B cell (primary cell): Measurements from ENCODE around the gene CLP1. TPM values are rescaled to one million over a fixed set of nuclear protein-coding genes. Genes with fewer than 3 reads are reported as not detected.
A peak's percentile ranks its signal among the peaks of the same experiment; 100 is the strongest.

Experiments
- ATAC-seq: fragments of 200-7000 bp; cut with Tn5 transposase; one replicate; pipeline ENCODE4 v1.10.0; 2021; ENCODE audit warnings: low read depth, mild to moderate bottlenecking, moderate number of reproducible peaks, moderate library complexity
- CTCF ChIA-PET: fragments of 350-600 bp; sonication (Branson Sonifier 250); formaldehyde crosslinking; loops from one replicate; lab custom pipeline; 2021; ENCODE audit warnings: antibody characterized with exemption, inconsistent platforms; lab: Charles Lee
- POLR2A ChIA-PET: fragments of 350-600 bp; sonication (Branson Sonifier 250); formaldehyde crosslinking; loops from one replicate; lab custom pipeline; 2021; ENCODE audit warnings: antibody characterized with exemption; lab: Charles Lee
- DNase-seq: peaks from one replicate; pipeline ENCODE4 v3.0.0; 2013
- H2AFZ ChIP-seq: 2 replicates; pipeline ENCODE4 v1.6.1; 2012; ENCODE audit warnings: mild to moderate bottlenecking, low read depth, low read length; ENCODE audit not compliant: insufficient read depth, poor library complexity, severe bottlenecking
- H3K27ac ChIP-seq, 2 donors: 1 replicate in 1 of 2; 2 replicates in 1 of 2; pipeline ENCODE4 v1.5.1; 2012 to 2013; ENCODE audit warnings: low read length in 2 of 2, mild to moderate bottlenecking in 2 of 2, moderate library complexity in 1 of 2
- H3K27me3 ChIP-seq, 4 experiments: fragments of 200-600 bp in 1 of 4; sonication (generic) in 1 of 4; replicated peaks in 1 of 4; 1 replicate in 2 of 4; 2 replicates in 2 of 4; pipeline versions ENCODE4 v1.6.1 to v1.7.0; 2013 to 2016; ENCODE audit warnings: low read length in 3 of 4, mild to moderate bottlenecking in 2 of 4, mixed read lengths in 1 of 4, moderate library complexity in 1 of 4; ENCODE audit not compliant: insufficient read depth in 4 of 4, control insufficient read depth in 3 of 4; ENCODE audit errors: control extremely low read depth in 1 of 4
- H3K36me3 ChIP-seq, 2 experiments: replicated peaks in 1 of 2; 1 replicate in 1 of 2; 2 replicates in 1 of 2; pipeline versions ENCODE4 v1.6.1 to v1.7.1; 2013; ENCODE audit warnings: low read length in 1 of 2; ENCODE audit not compliant: insufficient read depth in 2 of 2, control insufficient read depth in 1 of 2; ENCODE audit errors: control extremely low read depth in 1 of 2, extremely low read depth in 1 of 2
- H3K4me1 ChIP-seq, 2 donors: fragments of 200-600 bp in 1 of 2; sonication (generic) in 1 of 2; 1 replicate in 1 of 2; 2 replicates in 1 of 2; pipeline versions ENCODE4 v1.5.1 to v1.6.1; 2013 to 2017; ENCODE audit warnings: low read length in 2 of 2; ENCODE audit not compliant: control insufficient read depth in 2 of 2, insufficient read depth in 2 of 2
- H3K4me2 ChIP-seq: replicated peaks from 2 replicates; pipeline ENCODE3; 2012; ENCODE audit warnings: mild to moderate bottlenecking, low read depth, low read length; ENCODE audit not compliant: poor library complexity, severe bottlenecking
- H3K4me3 ChIP-seq, 5 experiments: fragments of 200-600 bp in 1 of 5; sonication (generic) in 1 of 5; 1 replicate in 3 of 5; 2 replicates in 2 of 5; pipeline versions ENCODE4 v1.5.1 to v1.7.0; 2011 to 2016; ENCODE audit warnings: low read length in 4 of 5, mild to moderate bottlenecking in 4 of 5, low read depth in 2 of 5, control low read depth in 1 of 5, moderate library complexity in 1 of 5; ENCODE audit not compliant: insufficient read depth in 1 of 5; ENCODE audit errors: control extremely low read depth in 1 of 5, extremely low read depth in 1 of 5
- H3K79me2 ChIP-seq: fragments of 200-600 bp; sonication (generic); one replicate; pipeline ENCODE4 v1.6.0; 2016; ENCODE audit warnings: low read length; ENCODE audit not compliant: control insufficient read depth, insufficient read depth
- H3K9ac ChIP-seq: fragments of 200-600 bp; sonication (generic); 2 replicates; pipeline ENCODE4 v1.6.1; 2017; ENCODE audit warnings: mild to moderate bottlenecking, low read length, moderate library complexity
- H3K9me3 ChIP-seq, 3 donors: one replicate each; pipeline versions ENCODE4 v1.6.1 to v1.7.1; 2013; ENCODE audit warnings: low read length in 2 of 3; ENCODE audit not compliant: control insufficient read depth in 2 of 3, insufficient read depth in 1 of 3; ENCODE audit errors: control extremely low read depth in 1 of 3
- H4K20me1 ChIP-seq: 2 replicates; pipeline ENCODE4 v1.6.0; 2012; ENCODE audit warnings: mild to moderate bottlenecking, low read length; ENCODE audit not compliant: insufficient read depth, control insufficient read depth, poor library complexity, severe bottlenecking
- H3K27ac Mint-ChIP-seq: one replicate; pipeline ENCODE4 v1.8.0; 2021; ENCODE audit warnings: mixed read lengths
- H3K27me3 Mint-ChIP-seq: one replicate; pipeline ENCODE4 v1.8.0; 2021; ENCODE audit warnings: mixed read lengths
- H3K4me1 Mint-ChIP-seq: one replicate; pipeline ENCODE4 v1.8.0; 2021; ENCODE audit warnings: mixed read lengths
- H3K4me3 Mint-ChIP-seq: one replicate; pipeline ENCODE4 v1.8.0; 2021; ENCODE audit warnings: mixed read lengths
- H3K9me3 Mint-ChIP-seq: one replicate; pipeline ENCODE4 v1.8.0; 2022; ENCODE audit warnings: mixed read lengths; ENCODE audit not compliant: insufficient read depth
- CTCF ChIP-seq: fragments of 200-600 bp; IDR thresholded peaks from one replicate; pipeline ENCODE4 v1.8.0; 2022; ENCODE audit warnings: antibody characterized with exemption, mild to moderate bottlenecking
- EZH2 ChIP-seq: IDR thresholded peaks from 2 replicates; pipeline ENCODE4 v1.6.1; 2012; ENCODE audit warnings: borderline replicate concordance, low read depth, mild to moderate bottlenecking, moderate library complexity, low read length; ENCODE audit not compliant: insufficient read depth, poor library complexity, severe bottlenecking
- WGBS: methylation state at CpG from one replicate; pipeline ENCODE4 v1.1.5; 2013; ENCODE audit warnings: missing lambda C conversion rate; ENCODE audit not compliant: insufficient coverage; 5-methylcytosine and 5-hydroxymethylcytosine counted together
- intact Hi-C: fragments of 100-400 bp; cut with micrococcal nuclease; formaldehyde crosslinking; loops from one replicate; pipeline ENCODE4 v1.10.0; 2022
- polyA minus RNA-seq: library from RNA; depleted of rRNA, polyadenylated mRNA; stranded (reverse); fragments of >200 nt; gene quantifications from 2 replicates; pipeline ENCODE4 v1.2.3, GENCODE V29; 2012
- polyA plus RNA-seq: library from polyadenylated mRNA; depleted of rRNA; stranded (reverse); fragments of >200 nt; gene quantifications from 2 replicates; pipeline ENCODE4 v1.2.3, GENCODE V29; 2012
- total RNA-seq, 2 donors: library from RNA; stranded (reverse); fragments of 120-200 nt in 1 of 2; gene quantifications; 1 replicate in 1 of 2; 2 replicates in 1 of 2; pipeline versions ENCODE4 v1.2.3 to v1.2.4, GENCODE V29; 2013 to 2022

The CLP1 gene
- total RNA-seq (15.5 and 15.8 TPM in 2 replicates), polyA plus RNA-seq (6.0 and 9.5 TPM in 2 replicates), polyA minus RNA-seq (8.3 and 9.2 TPM in 2 replicates)
- 13.7 TPM for total RNA-seq (2013)

- H3K4me1 Mint-ChIP-seq = peaks cover 28% of the 10 kb centered on the region
- ATAC-seq = peak; percentile 97
- H3K36me3 ChIP-seq = peaks cover 5 to 30% of the 10 kb centered on the region in 2 experiments
- H3K27ac Mint-ChIP-seq = peak within 1 kb of the TSS; percentile 94
- ChIA-PET CTCF (interaction anchor here (0.6 to 1.9 kb wide), 10 partner anchors 9 to 175 kb away, joined by 3 to 9 read pairs (median 4); partner anchors contain the start of gene UBE2L6), POLR2A (interaction anchor here (0.6 to 2.6 kb wide), 6 partner anchors 10 to 333 kb away, joined by 3 to 22 read pairs (median 3); partner anchors contain the start of genes SSRP1 and ZDHHC5)
- TF ChIP-seq CTCF = no peak
- no peak for TF ChIP-seq EZH2
- no peaks in the 10 kb centered on the region for H3K27me3 Mint-ChIP-seq
- H2AFZ ChIP-seq = peak within 1 kb of the TSS; percentile 87
- H4K20me1 ChIP-seq = peaks cover 8% of the 10 kb centered on the region
- DNase-seq = peak; percentile 98
- peaks cover 39% of the 10 kb centered on the region for H3K79me2 ChIP-seq
- H3K27ac ChIP-seq = peak within 1 kb of the TSS; percentile 77 to 92
- peak within 1 kb of the TSS; percentile 94 for H3K4me3 Mint-ChIP-seq
- H3K9ac ChIP-seq = peak within 1 kb of the TSS; percentile 86
- H3K4me3 ChIP-seq = peak within 1 kb of the TSS; percentile 68 to 95 (median 92)
- H3K4me2 ChIP-seq = peak within 1 kb of the TSS; percentile 80
- no peaks in the 10 kb centered on the region for H3K27me3 ChIP-seq
- H3K9me3 Mint-ChIP-seq = no peaks in the 10 kb centered on the region
- no peaks in the 10 kb centered on the region for H3K9me3 ChIP-seq
- intact Hi-C loops = loop anchor here (1.0 to 2.0 kb wide), 6 partner anchors 10 to 921 kb away; partner anchors contain the start of genes MED19, SELENOH, TIMM10 and TMX2
- WGBS = 1% methylated on average over 45 of the region's 45 CpGs
- peaks cover 8 to 14% of the 10 kb centered on the region in 2 donors for H3K4me1 ChIP-seq
Observed at GRCh38 chr11:57657194-57658022, at the start of gene CLP1. Gene CLP1 (plus strand): TSS chr11:57657762. CDS start chr11:57659477, 1,715 bp downstream.

- CTCF ChIA-PET = no interaction called here
- H3K27me3 Mint-ChIP-seq = peaks cover 22% of the 10 kb centered on the region
- H3K9me3 Mint-ChIP-seq = no peaks in the 10 kb centered on the region
- POLR2A ChIA-PET = no interaction called here
- no peaks in the 10 kb centered on the region for H3K4me1 ChIP-seq
- H3K4me3 Mint-ChIP-seq = no peak overlapping the region
- TF ChIP-seq CTCF = no peak
- TF ChIP-seq EZH2 = no peak
- H3K27ac Mint-ChIP-seq = no peak overlapping the region
- intact Hi-C loops = no loop called here
- DNase-seq (no peak), ATAC-seq (no peak)
- no peak overlapping the region for H3K27ac ChIP-seq
- no peak overlapping the region for H3K4me2 ChIP-seq
- no peaks in the 10 kb centered on the region for H3K9me3 ChIP-seq
- no peaks in the 10 kb centered on the region for H4K20me1 ChIP-seq
- H3K27me3 ChIP-seq = peaks cover 0 to 2% (median 0%) of the 10 kb centered on the region in 4 experiments
- 100% methylated on average over 3 of the region's 4 CpGs for WGBS
- H3K79me2 ChIP-seq = no peaks in the 10 kb centered on the region
- no peak overlapping the region for H2AFZ ChIP-seq
- no peak overlapping the region for H3K9ac ChIP-seq
- no peaks in the 10 kb centered on the region for H3K4me1 Mint-ChIP-seq
- H3K4me3 ChIP-seq = no peak overlapping the region
- H3K36me3 ChIP-seq = no peaks in the 10 kb centered on the region
Observed at GRCh38 chr11:57610170-57610569, 47.4 kb upstream of the CLP1 start.
